Subcutaneous adipose tissue (tissue), 4 donors: ENCODE measurements around the gene NRBF2. TPM values are rescaled to one million over a fixed set of nuclear protein-coding genes. Genes with fewer than 3 reads are reported as not detected.

ENCODE experiments used
- CTCF ChIP-seq: fragments of 450-650 bp; IDR thresholded peaks from one replicate; pipeline ENCODE4 v1.5.1; 2016; ENCODE audit warnings: low read depth, mild to moderate bottlenecking, control low read depth, antibody characterized with exemption, moderate library complexity
- total RNA-seq, 4 donors: library from RNA; depleted of rRNA; stranded (reverse); fragments of >200 nt; gene quantifications; one replicate each; pipeline ENCODE4 v1.1.0, GENCODE V29; 2016

The NRBF2 gene
- total RNA-seq, 4 donors from 2014 or later: 18.5 to 31.0 (median 22.3) TPM

- TF ChIP-seq CTCF: no peak
Measured at GRCh38 chr10:63161592-63161991, 28.5 kb downstream of the NRBF2 start.

- TF ChIP-seq CTCF: no peak
Measured at GRCh38 chr10:63164166-63164623, 31.1 kb downstream of the NRBF2 start.

GRCh38 chr10:63165249-63165648 is 32.1 kb downstream of the NRBF2 start:
- TF ChIP-seq CTCF: no peak

- no peak for TF ChIP-seq CTCF
Measured at GRCh38 chr10:63166742-63167258, 33.7 kb downstream of the NRBF2 start.

GRCh38 chr10:63168821-63169462 is 35.8 kb downstream of the NRBF2 start:
- TF ChIP-seq CTCF: no peak

- no peak for TF ChIP-seq CTCF
Measured at GRCh38 chr10:63169624-63170023, 36.5 kb downstream of the NRBF2 start.

GRCh38 chr10:63171255-63171855 is 38.2 kb downstream of the NRBF2 start:
- TF ChIP-seq CTCF: no peak
